HUES48 (cell line): ENCODE results near the gene ABCC11.
"Not testable (repeated sequence)": the region's sequence is repeated elsewhere in the genome, so short reads cannot be mapped to it uniquely, and the experiment has no call there.

Source experiments
- H3K27ac ChIP-seq: one replicate; pipeline ENCODE4 v1.7.0; 2013; ENCODE audit warnings: low read depth, low read length, inconsistent platforms
- H3K27me3 ChIP-seq: 2 replicates; pipeline ENCODE4 v1.6.1; 2013; ENCODE audit warnings: mild to moderate bottlenecking, low read length; ENCODE audit not compliant: control insufficient read depth, insufficient read depth
- H3K36me3 ChIP-seq: 2 replicates; pipeline ENCODE4 v1.6.1; 2013; ENCODE audit warnings: low read length; ENCODE audit not compliant: control insufficient read depth, insufficient read depth
- H3K4me1 ChIP-seq: 2 replicates; pipeline ENCODE4 v1.6.1; 2013; ENCODE audit warnings: mild to moderate bottlenecking, low read length; ENCODE audit not compliant: control insufficient read depth, insufficient read depth
- H3K4me3 ChIP-seq: 2 replicates; pipeline ENCODE4 v1.5.1; 2013; ENCODE audit warnings: mild to moderate bottlenecking, low read depth, low read length
- H3K9ac ChIP-seq: 2 replicates; pipeline ENCODE4 v1.6.1; 2013; ENCODE audit warnings: mild to moderate bottlenecking, low read depth, low read length, moderate library complexity
- H3K9me3 ChIP-seq: 2 replicates; pipeline ENCODE4 v1.6.1; 2013; ENCODE audit warnings: low read length; ENCODE audit not compliant: control insufficient read depth, insufficient read depth

The ABCC11 gene

GRCh38 chr16:48203974-48204824, 43.1 kb downstream of the ABCC11 start:
- H3K27me3 ChIP-seq, result no peaks in the 10 kb centered on the region
- H3K4me3 ChIP-seq, result no peak overlapping the region
- H3K9ac ChIP-seq, result no peak overlapping the region
- H3K36me3 ChIP-seq, result no peaks in the 10 kb centered on the region
- no peaks in the 10 kb centered on the region for H3K9me3 ChIP-seq
- no peak overlapping the region for H3K27ac ChIP-seq
- no peaks in the 10 kb centered on the region for H3K4me1 ChIP-seq

- H3K4me3 ChIP-seq, result no peak overlapping the region
- no peaks in the 10 kb centered on the region for H3K4me1 ChIP-seq
- H3K27ac ChIP-seq, result no peak overlapping the region
- H3K27me3 ChIP-seq, result no peaks in the 10 kb centered on the region
- H3K9ac ChIP-seq, result no peak overlapping the region
- H3K9me3 ChIP-seq, result no peaks in the 10 kb centered on the region
- H3K36me3 ChIP-seq, result no peaks in the 10 kb centered on the region
Observed at GRCh38 chr16:48201515-48202201, 45.7 kb downstream of the ABCC11 start.

- no peaks in the 10 kb centered on the region for H3K27me3 ChIP-seq
- H3K36me3 ChIP-seq, result no peaks in the 10 kb centered on the region
- no peaks in the 10 kb centered on the region for H3K9me3 ChIP-seq
Observed at GRCh38 chr16:48197294-48197693, 50.0 kb downstream of the ABCC11 start.

GRCh38 chr16:48194828-48195556, 52.3 kb downstream of the ABCC11 start:
- H3K4me1 ChIP-seq, result no peaks in the 10 kb centered on the region
- H3K36me3 ChIP-seq, result no peaks in the 10 kb centered on the region
- no peak overlapping the region for H3K27ac ChIP-seq
- H3K9ac ChIP-seq, result no peak overlapping the region
- H3K9me3 ChIP-seq, result no peaks in the 10 kb centered on the region
- no peaks in the 10 kb centered on the region for H3K27me3 ChIP-seq
- no peak overlapping the region for H3K4me3 ChIP-seq

More at GRCh38 chr16:48197294-48197693, 50.0 kb downstream of the ABCC11 start:
- no peak overlapping the region for H3K27ac ChIP-seq
- H3K4me1 ChIP-seq, result no peaks in the 10 kb centered on the region
- H3K4me3 ChIP-seq, result no peak overlapping the region
- H3K9ac ChIP-seq, result no peak overlapping the region

- no peaks in the 10 kb centered on the region for H3K9me3 ChIP-seq
- H3K4me1 ChIP-seq, result no peaks in the 10 kb centered on the region
- no peak overlapping the region for H3K4me3 ChIP-seq
- H3K36me3 ChIP-seq, result no peaks in the 10 kb centered on the region
- H3K9ac ChIP-seq, result no peak overlapping the region
- no peak overlapping the region for H3K27ac ChIP-seq
- no peaks in the 10 kb centered on the region for H3K27me3 ChIP-seq
Observed at GRCh38 chr16:48193846-48194245, 53.5 kb downstream of the ABCC11 start.

- Histone ChIP-seq H3K27me3 (no peaks in the 10 kb centered on the region), H3K9me3 (no peaks in the 10 kb centered on the region), H3K4me3 (no peak overlapping the region), H3K4me1 (no peaks in the 10 kb centered on the region), H3K27ac (no peak overlapping the region), H3K36me3 (no peaks in the 10 kb centered on the region), H3K9ac (no peak overlapping the region)
Observed at GRCh38 chr16:48188449-48189102, 58.8 kb downstream of the ABCC11 start.

- no peaks in the 10 kb centered on the region for H3K27me3 ChIP-seq
- no peak overlapping the region for H3K27ac ChIP-seq
- no peak overlapping the region for H3K9ac ChIP-seq
- no peaks in the 10 kb centered on the region for H3K4me1 ChIP-seq
- H3K4me3 ChIP-seq, result no peak overlapping the region
- H3K9me3 ChIP-seq, result no peaks in the 10 kb centered on the region
- H3K36me3 ChIP-seq, result no peaks in the 10 kb centered on the region
Observed at GRCh38 chr16:48187779-48188178, 59.6 kb downstream of the ABCC11 start.

GRCh38 chr16:48184681-48185080, 62.7 kb downstream of the ABCC11 start:
- Histone ChIP-seq H3K36me3 (no peaks in the 10 kb centered on the region), H3K4me1 (no peaks in the 10 kb centered on the region), H3K9ac (no peak overlapping the region), H3K27me3 (no peaks in the 10 kb centered on the region), H3K9me3 (no peaks in the 10 kb centered on the region), H3K27ac (no peak overlapping the region), H3K4me3 (no peak overlapping the region)

GRCh38 chr16:48182979-48183537, 64.3 kb downstream of the ABCC11 start:
- Histone ChIP-seq H3K9me3 (no peaks in the 10 kb centered on the region), H3K9ac (no peak overlapping the region), H3K4me1 (no peaks in the 10 kb centered on the region), H3K27ac (no peak overlapping the region), H3K36me3 (no peaks in the 10 kb centered on the region), H3K4me3 (no peak overlapping the region), H3K27me3 (no peaks in the 10 kb centered on the region)

GRCh38 chr16:48181746-48182520, 65.4 kb downstream of the ABCC11 start:
- not testable (repeated sequence) for H3K36me3 ChIP-seq, H3K4me1 ChIP-seq, H3K4me3 ChIP-seq, H3K9ac ChIP-seq, H3K9me3 ChIP-seq, H3K27me3 ChIP-seq, H3K27ac ChIP-seq
